Left ventricle myocardium inferior (tissue), 1 donor: ENCODE results near the gene CCT2. TPM values are rescaled to one million over a fixed set of nuclear protein-coding genes. Genes with fewer than 3 reads are reported as not detected.

Experiments used
- DNase-seq: peaks from one replicate; pipeline ENCODE4 v3.0.0-alpha.2; 2020
- H3K27ac ChIP-seq: fragments of 200-600 bp; replicated peaks from 2 replicates; pipeline ENCODE4 v1.8.0; 2021
- H3K27me3 ChIP-seq: fragments of 200-600 bp; 2 replicates; pipeline ENCODE4 v1.8.0; 2021; ENCODE audit warnings: low read depth
- H3K36me3 ChIP-seq: fragments of 200-600 bp; 2 replicates; pipeline ENCODE4 v1.8.0; 2021
- H3K4me1 ChIP-seq: fragments of 200-600 bp; 2 replicates; pipeline ENCODE4 v1.8.0; 2021
- H3K4me3 ChIP-seq: fragments of 200-600 bp; 2 replicates; pipeline ENCODE4 v1.8.0; 2021; ENCODE audit warnings: mild to moderate bottlenecking, moderate library complexity
- H3K9me3 ChIP-seq: fragments of 200-600 bp; replicated peaks from 2 replicates; pipeline ENCODE4 v1.8.0; 2021
- CTCF ChIP-seq: fragments of 200-600 bp; IDR thresholded peaks from 2 replicates; pipeline ENCODE4 v1.8.0; 2021; ENCODE audit warnings: antibody characterized with exemption, mild to moderate bottlenecking, borderline replicate concordance
- intact Hi-C: fragments of 100-400 bp; cut with micrococcal nuclease; formaldehyde crosslinking; loops from one replicate; pipeline ENCODE4 v1.11.0; 2022
- total RNA-seq: library from RNA; stranded (reverse); fragmentation: NEBNext Ultra II Directional; extraction: Animal tissue kit (Norgen Biotek cat#: 25700); gene quantifications from one replicate; pipeline ENCODE4 v1.2.1, GENCODE V29; 2021
- donor health status: DM: no; HTN: yes; CAD: no; lungs with severe emphysema.

Gene CCT2
- total RNA-seq, 1 donor from 2014 or later = 91.7 TPM

GRCh38 chr12:69588527-69588926 is 3.3 kb downstream of the CCT2 start:
- H3K27me3 ChIP-seq = no peaks in the 10 kb centered on the region
- TF ChIP-seq CTCF = no peak
- H3K9me3 ChIP-seq = no peaks in the 10 kb centered on the region
- no peak overlapping the region for H3K27ac ChIP-seq
- H3K36me3 ChIP-seq = peaks cover 74% of the 10 kb centered on the region
- no peak for DNase-seq
- no peak overlapping the region for H3K4me3 ChIP-seq
- intact Hi-C loops = no loop called here
- H3K4me1 ChIP-seq = peaks cover 37% of the 10 kb centered on the region

GRCh38 chr12:69589082-69589481 is 3.8 kb downstream of the CCT2 start:
- intact Hi-C loops = no loop called here

GRCh38 chr12:69595689-69596088 is 10.4 kb downstream of the CCT2 start:
- no peak for DNase-seq
- intact Hi-C loops = no loop called here
- Histone ChIP-seq H3K4me3 (no peak overlapping the region), H3K27me3 (no peaks in the 10 kb centered on the region), H3K36me3 (peaks cover 99% of the 10 kb centered on the region), H3K9me3 (no peaks in the 10 kb centered on the region), H3K4me1 (peaks cover 31% of the 10 kb centered on the region), H3K27ac (no peak overlapping the region)
- TF ChIP-seq CTCF = peak; percentile 7

More at GRCh38 chr12:69589082-69589481, 3.8 kb downstream of the CCT2 start:
- H3K4me3 ChIP-seq = no peak overlapping the region
- H3K9me3 ChIP-seq = no peaks in the 10 kb centered on the region
- H3K4me1 ChIP-seq = peaks cover 37% of the 10 kb centered on the region
- no peak for DNase-seq
- no peak for TF ChIP-seq CTCF
- no peak overlapping the region for H3K27ac ChIP-seq
- H3K36me3 ChIP-seq = peaks cover 79% of the 10 kb centered on the region
- H3K27me3 ChIP-seq = no peaks in the 10 kb centered on the region

GRCh38 chr12:69598174-69598753 is 13.0 kb downstream of the CCT2 start:
- no peak for DNase-seq
- Histone ChIP-seq H3K4me3 (no peak overlapping the region), H3K9me3 (no peaks in the 10 kb centered on the region), H3K4me1 (peaks cover 35% of the 10 kb centered on the region), H3K36me3 (peaks cover 98% of the 10 kb centered on the region), H3K27me3 (no peaks in the 10 kb centered on the region), H3K27ac (peak overlapping the region; percentile 2)
- intact Hi-C loops = no loop called here
- TF ChIP-seq CTCF = no peak

- no peak for TF ChIP-seq CTCF
Measured at GRCh38 chr12:69600804-69601203, 15.5 kb downstream of the CCT2 start.

More at GRCh38 chr12:69600804-69601203, 15.5 kb downstream of the CCT2 start:
- DNase-seq = no peak
- H3K4me3 ChIP-seq = no peak overlapping the region
- no peaks in the 10 kb centered on the region for H3K27me3 ChIP-seq
- no peak overlapping the region for H3K27ac ChIP-seq
- intact Hi-C loops = no loop called here
- H3K4me1 ChIP-seq = peaks cover 44% of the 10 kb centered on the region
- no peaks in the 10 kb centered on the region for H3K9me3 ChIP-seq
- H3K36me3 ChIP-seq = peaks cover 76% of the 10 kb centered on the region
